Measurements from ENCODE around the gene STAT5B. TPM values are rescaled to one million over a fixed set of nuclear protein-coding genes. Genes with fewer than 3 reads are reported as not detected.
A peak's percentile ranks its signal among the peaks of the same experiment; 100 is the strongest.

STAT5B gene
- total and polyA plus RNA-seq, 9 of the 15 experiments (the other 6 are each of a cell fraction or from before 2014, with no cell fraction given): 20.8 to 176 (median 92.4) TPM

DNA sequence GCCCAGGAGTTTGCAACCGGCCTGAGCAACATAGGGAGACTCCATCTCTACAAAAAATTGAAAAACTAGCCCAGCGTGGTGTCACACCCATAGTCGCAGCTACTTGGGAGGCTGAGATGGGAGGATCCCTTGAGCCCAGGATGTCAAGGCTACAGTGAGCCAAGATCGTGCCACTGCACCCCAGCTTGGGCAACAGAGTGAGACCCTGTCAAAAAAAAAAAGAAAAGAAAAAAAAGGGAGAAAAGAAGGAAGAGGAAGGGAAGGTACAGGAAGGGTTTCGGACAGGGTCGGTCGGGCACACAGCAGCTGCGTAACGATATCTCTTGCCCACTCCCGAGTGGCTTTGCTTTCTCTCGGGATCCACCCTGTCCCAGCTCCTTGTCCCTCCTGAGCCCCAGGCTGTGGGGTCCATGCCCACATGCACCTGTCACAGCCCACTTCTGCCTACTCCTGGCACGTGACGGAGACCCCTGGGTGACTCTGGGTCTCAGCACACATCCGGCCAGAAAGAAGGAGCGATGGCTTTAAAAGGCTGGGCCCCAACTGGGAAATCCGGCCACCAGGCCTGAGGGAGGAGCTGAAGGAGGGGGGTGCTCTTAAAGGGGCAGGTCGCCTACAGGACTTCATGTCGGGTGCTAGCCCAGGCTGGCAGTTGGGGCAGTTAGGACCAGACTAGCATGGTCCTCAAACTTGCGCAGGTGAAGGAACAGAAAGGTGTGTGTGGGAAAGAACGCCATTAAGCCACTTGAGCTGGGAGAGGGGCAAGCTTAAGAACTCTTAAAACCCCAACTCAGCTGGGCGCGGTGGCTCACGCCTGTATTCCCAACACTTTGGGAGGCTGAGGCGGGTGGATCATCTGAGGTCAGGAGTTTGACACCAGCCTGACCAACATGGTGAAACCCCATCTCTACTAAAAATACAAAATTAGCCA, 82.0 kb downstream of the STAT5B start, which contains the start of gene GHDC (continued):
- TF ChIP-seq, protein P1, sequence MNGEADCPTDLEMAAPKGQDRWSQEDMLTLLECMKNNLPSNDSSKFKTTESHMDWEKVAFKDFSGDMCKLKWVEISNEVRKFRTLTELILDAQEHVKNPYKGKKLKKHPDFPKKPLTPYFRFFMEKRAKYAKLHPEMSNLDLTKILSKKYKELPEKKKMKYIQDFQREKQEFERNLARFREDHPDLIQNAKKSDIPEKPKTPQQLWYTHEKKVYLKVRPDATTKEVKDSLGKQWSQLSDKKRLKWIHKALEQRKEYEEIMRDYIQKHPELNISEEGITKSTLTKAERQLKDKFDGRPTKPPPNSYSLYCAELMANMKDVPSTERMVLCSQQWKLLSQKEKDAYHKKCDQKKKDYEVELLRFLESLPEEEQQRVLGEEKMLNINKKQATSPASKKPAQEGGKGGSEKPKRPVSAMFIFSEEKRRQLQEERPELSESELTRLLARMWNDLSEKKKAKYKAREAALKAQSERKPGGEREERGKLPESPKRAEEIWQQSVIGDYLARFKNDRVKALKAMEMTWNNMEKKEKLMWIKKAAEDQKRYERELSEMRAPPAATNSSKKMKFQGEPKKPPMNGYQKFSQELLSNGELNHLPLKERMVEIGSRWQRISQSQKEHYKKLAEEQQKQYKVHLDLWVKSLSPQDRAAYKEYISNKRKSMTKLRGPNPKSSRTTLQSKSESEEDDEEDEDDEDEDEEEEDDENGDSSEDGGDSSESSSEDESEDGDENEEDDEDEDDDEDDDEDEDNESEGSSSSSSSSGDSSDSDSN (IDR thresholded peaks at IDR 0.05; ENCODE audit: borderline replicate concordance in 1 of 2, low read depth in 2 of 2, low read length in 2 of 2): no peak
- TF ChIP-seq ZNF511 (CRISPR knock-in tag; IDR thresholded peaks at IDR 0.05) (no peak), USF2 (CRISPR knock-in tag; IDR thresholded peaks at IDR 0.05) (peak; percentile 64), ZKSCAN8 (CRISPR knock-in tag; IDR thresholded peaks at IDR 0.05) (no peak), ARID2 (IDR thresholded peaks at IDR 0.05) (no peak), HDAC1 (IDR thresholded peaks at IDR 0.05) (peak in 1 of 2 experiments; percentile 73; a peak in 2 of 4 replicates), ZNF778 (CRISPR knock-in tag; IDR thresholded peaks at IDR 0.05) (no peak), HMBOX1 (IDR thresholded peaks at IDR 0.05) (no peak), SMARCC2 (IDR thresholded peaks at IDR 0.05; ENCODE audit: low read depth) (peak; percentile 10; the same call in 1 of the 2 replicates)
- TF ChIP-seq, protein P2, sequence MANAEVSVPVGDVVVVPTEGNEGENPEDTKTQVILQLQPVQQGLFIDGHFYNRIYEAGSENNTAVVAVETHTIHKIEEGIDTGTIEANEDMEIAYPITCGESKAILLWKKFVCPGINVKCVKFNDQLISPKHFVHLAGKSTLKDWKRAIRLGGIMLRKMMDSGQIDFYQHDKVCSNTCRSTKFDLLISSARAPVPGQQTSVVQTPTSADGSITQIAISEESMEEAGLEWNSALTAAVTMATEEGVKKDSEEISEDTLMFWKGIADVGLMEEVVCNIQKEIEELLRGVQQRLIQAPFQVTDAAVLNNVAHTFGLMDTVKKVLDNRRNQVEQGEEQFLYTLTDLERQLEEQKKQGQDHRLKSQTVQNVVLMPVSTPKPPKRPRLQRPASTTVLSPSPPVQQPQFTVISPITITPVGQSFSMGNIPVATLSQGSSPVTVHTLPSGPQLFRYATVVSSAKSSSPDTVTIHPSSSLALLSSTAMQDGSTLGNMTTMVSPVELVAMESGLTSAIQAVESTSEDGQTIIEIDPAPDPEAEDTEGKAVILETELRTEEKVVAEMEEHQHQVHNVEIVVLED (CRISPR knock-in tag; IDR thresholded peaks at IDR 0.05): no peak
- TF ChIP-seq, protein P3, sequence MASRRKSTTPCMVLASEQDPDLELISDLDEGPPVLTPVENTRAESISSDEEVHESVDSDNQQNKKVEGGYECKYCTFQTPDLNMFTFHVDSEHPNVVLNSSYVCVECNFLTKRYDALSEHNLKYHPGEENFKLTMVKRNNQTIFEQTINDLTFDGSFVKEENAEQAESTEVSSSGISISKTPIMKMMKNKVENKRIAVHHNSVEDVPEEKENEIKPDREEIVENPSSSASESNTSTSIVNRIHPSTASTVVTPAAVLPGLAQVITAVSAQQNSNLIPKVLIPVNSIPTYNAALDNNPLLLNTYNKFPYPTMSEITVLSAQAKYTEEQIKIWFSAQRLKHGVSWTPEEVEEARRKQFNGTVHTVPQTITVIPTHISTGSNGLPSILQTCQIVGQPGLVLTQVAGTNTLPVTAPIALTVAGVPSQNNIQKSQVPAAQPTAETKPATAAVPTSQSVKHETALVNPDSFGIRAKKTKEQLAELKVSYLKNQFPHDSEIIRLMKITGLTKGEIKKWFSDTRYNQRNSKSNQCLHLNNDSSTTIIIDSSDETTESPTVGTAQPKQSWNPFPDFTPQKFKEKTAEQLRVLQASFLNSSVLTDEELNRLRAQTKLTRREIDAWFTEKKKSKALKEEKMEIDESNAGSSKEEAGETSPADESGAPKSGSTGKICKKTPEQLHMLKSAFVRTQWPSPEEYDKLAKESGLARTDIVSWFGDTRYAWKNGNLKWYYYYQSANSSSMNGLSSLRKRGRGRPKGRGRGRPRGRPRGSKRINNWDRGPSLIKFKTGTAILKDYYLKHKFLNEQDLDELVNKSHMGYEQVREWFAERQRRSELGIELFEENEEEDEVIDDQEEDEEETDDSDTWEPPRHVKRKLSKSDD (conservative IDR thresholded peaks at IDR 0.05; ENCODE audit: low read length): no peak
- TF ChIP-seq, protein P4, sequence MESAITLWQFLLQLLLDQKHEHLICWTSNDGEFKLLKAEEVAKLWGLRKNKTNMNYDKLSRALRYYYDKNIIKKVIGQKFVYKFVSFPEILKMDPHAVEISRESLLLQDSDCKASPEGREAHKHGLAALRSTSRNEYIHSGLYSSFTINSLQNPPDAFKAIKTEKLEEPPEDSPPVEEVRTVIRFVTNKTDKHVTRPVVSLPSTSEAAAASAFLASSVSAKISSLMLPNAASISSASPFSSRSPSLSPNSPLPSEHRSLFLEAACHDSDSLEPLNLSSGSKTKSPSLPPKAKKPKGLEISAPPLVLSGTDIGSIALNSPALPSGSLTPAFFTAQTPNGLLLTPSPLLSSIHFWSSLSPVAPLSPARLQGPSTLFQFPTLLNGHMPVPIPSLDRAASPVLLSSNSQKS (CRISPR knock-in tag; IDR thresholded peaks at IDR 0.05): no peak
- TF ChIP-seq, protein P5, sequence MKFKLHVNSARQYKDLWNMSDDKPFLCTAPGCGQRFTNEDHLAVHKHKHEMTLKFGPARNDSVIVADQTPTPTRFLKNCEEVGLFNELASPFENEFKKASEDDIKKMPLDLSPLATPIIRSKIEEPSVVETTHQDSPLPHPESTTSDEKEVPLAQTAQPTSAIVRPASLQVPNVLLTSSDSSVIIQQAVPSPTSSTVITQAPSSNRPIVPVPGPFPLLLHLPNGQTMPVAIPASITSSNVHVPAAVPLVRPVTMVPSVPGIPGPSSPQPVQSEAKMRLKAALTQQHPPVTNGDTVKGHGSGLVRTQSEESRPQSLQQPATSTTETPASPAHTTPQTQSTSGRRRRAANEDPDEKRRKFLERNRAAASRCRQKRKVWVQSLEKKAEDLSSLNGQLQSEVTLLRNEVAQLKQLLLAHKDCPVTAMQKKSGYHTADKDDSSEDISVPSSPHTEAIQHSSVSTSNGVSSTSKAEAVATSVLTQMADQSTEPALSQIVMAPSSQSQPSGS (CRISPR knock-in tag; IDR thresholded peaks at IDR 0.05): no peak

Data from K562 (cell line).